NCI-H2171 treated with DMSO at 0.1 percent for 48 hours (cell line): ENCODE results near the gene MOSMO.

ENCODE experiments used
- DNase-seq: peaks from one replicate; lab custom pipeline; 2025; lab: John Stamatoyannopoulos, UW

Gene MOSMO

GRCh38 chr16:22050963-22051362 lies 43.1 kb downstream of the MOSMO start:
- no peak for DNase-seq

DNA sequence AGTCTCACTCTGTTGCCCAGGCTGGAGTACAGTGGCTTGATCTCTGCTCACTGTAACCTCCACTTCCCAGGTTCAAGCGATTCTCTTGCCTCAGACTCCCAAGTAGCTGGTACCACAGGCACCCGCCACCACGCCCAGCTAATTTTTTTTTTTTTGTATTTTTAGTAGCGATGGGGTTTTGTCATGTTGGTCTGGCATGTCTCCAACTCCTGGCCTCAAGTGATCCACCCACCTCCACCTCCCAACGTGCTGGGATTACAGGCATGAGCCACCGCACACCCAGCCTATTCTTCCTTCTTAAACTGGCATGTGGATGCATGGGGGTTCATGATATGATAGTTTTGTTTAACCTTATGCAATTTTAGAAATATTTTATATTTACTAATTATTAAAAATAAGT lies 45.1 kb downstream of the MOSMO start:
- no peak for DNase-seq

GRCh38 chr16:22053921-22054341 lies 46.0 kb downstream of the MOSMO start:
- no peak for DNase-seq

DNA sequence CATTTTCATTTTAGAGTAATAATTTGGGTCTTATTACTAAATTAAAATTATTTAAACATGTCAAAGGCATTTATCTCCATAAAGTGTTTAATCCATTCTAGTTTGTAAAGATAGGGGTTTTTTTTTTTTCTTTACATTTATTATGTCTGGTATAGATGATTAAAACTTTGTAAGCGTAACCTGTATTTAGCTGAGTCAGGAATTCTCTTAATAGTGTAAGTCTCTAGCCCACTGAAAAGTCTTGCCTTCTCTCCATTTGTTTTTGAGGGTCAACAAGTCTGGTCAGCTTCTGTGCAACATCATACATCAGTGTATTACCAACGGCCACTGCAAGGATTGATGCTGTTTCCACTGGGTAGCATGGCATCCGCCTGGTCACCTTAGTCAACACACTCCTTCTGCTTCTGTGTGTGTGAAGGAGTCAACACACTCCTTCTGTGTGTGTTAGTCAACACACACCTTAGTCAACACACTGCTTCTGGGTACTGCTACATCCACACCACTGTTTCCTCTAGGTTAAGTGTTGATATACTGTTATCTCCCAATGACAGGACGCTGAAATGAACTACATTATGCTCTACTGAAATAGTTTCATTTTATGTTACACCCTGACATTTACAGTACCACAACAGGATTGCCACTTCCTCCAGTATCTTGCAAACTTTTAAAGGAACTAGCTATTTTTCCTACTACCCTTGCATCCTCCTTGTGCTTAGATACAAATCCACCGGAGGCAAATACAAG lies 47.1 kb downstream of the MOSMO start:
- no peak for DNase-seq

- DNase-seq = no peak
Measured at GRCh38 chr16:22055881-22056280, 48.0 kb downstream of the MOSMO start.

GRCh38 chr16:22063888-22064467 lies 56.1 kb downstream of the MOSMO start:
- no peak for DNase-seq

DNA sequence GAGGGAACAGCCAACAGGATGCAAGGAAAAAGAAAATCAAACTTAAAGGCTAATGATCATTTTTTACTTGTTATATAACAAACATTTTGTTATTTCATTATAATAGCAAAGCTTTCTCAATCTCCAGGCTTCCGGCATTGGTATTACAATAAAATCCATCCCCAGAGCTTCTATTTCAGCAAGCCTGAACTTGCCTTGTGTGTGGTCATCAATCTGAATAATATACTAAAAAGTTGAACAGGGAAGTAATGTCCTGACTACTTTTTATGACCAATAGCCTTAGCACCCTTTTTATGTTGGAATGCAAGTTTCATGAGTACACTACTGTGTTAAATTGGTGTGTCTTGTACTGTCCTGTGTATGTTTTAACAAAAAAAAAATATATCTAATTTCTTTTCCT lies 57.3 kb downstream of the MOSMO start:
- DNase-seq = no peak

- DNase-seq = peak; percentile 88
Measured at GRCh38 chr16:22070361-22071330, 62.7 kb downstream of the MOSMO start.

DNA sequence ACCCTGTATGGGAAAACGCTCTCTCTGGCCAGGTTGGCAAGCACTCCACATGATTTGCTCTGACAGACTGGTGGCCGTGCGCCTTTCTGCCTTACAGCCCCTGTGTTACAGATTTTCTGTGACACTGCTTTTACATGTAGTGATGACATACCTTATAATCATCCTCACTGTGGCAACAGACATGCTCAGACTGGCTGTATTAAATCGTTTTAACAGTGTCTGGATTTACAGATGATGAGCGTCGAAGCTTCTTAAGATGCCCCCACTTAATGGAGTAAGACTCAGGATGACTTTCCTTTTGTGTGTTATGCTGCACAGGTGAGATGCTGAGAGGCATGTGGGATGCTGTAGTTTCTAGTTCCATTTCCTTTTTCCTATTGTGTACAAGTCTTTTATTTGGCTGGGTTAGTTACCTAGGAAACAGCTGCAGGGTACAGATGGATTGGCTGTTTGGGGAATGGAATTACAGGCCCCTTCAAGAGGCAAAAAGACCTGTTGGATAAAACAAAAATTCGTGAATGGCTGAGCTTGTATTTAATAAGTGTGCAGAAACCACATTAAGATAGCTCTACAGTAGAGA lies 63.5 kb downstream of the MOSMO start:
- DNase-seq = peak; percentile 71

DNA sequence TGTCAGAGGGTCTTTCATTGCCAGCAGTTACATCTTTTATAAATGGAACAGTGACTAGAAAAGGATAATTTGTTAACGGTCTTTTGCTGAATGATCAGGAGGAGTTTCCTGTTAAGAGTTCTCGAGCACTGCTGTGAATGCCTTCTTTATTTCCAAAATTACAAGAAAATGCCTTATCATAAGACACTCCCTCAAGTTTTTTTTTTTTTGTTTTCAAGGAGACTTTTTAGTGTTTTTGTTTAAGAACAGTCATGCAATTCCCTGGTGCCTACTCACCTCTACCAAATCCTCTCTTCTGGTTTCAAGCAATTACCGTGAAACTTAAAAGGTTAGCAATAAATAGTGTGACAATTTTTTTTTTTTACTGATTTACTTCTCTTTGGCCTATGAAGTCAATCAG lies 65.4 kb downstream of the MOSMO start:
- no peak for DNase-seq

DNA sequence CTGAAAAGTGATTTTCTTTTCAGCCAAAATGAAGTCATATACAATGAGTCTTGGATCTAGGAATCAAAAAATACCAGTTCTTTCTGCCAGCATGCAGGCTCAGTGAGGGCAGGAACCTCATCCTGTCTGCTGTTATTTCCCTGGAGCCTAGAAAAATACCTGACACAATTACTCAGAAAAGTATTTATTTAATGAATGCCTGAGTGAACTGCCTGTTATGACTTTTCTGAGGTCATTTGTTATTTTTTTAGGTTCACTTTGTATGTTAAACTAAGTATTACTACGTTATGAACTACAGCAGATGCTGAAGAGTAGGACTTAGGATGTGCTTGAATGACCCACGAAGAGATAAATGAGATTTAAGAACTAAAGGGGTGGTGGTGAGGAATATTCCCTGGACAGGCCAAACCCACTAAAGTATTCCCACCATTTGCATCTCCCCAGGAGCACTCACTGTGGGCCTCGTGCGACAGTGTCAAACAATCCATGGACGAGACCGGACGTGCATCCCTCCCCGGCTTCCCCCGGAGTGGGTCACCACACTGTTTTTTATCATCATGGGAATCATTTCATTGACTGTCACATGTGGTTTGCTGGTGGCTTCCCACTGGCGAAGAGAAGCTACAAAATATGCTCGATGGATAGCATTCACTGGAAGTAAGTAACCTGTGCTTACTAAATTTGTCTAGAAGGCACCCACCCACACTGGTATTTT lies 67.3 kb downstream of the MOSMO start:
- DNase-seq = no peak

GRCh38 chr16:22075776-22076175 lies 67.9 kb downstream of the MOSMO start:
- DNase-seq = no peak

DNA sequence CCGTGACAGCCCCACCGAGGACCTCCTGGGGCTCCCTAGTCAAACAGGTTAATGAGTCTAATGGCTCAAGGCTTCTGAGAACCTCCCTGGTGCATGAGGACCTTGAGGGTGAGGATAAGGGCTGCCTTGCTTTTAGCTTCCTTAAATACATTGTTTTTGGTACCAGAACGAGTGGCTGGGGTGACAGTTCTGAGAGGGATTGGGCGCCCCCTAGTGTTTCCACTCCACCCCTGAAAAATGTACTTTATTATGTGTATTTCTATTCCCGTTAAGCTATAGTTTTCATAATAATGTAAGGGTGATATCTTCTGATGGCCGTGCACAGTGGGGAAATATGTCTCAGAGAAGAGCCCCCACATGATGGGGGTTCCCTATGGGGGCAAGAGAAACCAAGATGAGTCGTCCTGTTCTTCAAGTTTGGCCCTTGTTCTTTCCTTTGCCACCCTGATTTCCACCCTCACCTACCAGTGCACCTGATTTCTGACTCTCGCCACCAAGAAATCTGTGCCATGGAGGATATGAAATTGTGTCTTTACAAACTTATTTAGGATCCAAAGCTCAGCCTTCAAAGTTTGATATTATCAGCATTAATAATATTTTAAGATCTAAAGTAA lies 69.9 kb downstream of the MOSMO start:
- peak; percentile 42 for DNase-seq

- no peak for DNase-seq
Measured at GRCh38 chr16:22078656-22079055, 70.7 kb downstream of the MOSMO start.

DNA sequence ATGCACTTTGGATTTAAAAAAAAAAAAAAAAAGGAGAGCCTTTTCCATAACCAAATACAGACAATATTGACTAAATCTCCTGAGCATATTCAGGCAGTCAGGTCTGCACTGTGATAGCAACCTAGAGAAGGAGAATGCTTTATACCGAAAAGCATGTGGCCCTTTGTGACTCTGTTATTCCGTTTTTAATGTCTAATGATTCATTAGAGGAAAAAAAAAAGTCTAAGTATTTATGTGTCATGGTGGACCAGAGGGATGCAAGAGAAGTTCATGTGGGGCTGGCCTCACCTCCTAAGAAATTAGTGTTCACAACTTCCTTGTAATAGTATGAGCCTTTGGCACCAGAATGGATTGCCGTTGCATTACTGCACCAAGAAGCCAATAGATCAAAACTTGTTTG lies 73.1 kb downstream of the MOSMO start:
- DNase-seq = no peak

DNA sequence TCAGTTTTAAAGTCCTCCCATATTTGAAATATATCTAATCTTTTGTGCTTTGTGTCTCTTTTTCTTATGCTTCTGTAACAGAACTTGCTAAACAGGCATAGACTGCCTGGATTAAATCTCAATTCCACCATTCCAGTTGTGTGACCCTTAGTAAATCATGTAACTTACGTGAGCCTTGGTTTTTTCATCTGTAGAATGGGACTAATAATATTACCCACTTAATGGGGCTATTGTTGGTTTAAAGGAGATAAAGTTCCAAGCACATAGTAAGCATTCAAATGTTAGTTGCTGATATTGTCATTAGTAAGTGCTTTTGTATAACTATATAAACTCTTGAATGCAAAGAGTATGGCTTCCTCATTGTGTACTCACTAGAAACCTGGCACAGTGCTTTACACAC lies 78.5 kb downstream of the MOSMO start:
- no peak for DNase-seq

DNA sequence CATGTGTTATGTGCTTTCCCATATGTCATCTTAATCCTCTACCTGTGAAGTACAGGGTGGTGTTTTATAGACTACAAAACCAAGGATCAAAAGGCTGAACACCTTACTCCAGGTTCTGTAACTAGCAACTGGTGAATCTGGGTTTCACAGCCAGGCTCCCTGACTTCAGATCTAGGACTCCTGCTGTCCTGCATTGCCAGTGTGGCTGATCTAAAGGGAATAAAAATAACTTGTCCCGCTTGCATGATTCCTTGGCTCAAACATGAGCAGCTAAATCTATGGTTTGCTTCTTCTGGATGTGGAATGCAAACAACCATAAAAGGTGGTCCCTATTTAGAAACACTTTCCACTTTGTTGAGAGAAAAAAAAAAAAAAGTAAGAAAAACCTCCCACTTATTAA lies 80.7 kb downstream of the MOSMO start:
- DNase-seq = no peak

- DNase-seq = no peak
Measured at GRCh38 chr16:22089910-22090309, 82.0 kb downstream of the MOSMO start.

DNA sequence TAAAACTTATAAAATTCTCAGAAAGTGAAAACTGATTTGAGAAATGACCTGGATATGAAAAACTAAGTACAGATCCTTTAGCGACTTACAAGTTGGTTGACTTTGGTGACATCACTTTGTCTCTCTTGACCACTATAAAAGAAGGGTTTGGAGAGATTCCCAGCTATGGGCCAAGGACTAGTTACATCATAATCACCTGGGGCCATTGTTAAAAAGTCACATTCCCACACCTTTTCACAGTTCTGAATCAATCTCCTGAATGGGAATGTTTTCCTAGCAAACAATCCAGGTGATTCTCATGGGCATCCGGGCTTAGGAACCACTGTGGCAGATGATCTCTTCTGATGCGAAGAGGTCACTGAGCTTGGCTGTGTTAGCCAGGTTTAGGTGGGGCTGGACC lies 83.8 kb downstream of the MOSMO start:
- DNase-seq = no peak

GRCh38 chr16:22092143-22092933 lies 84.4 kb downstream of the MOSMO start, which contains the start of gene VWA3A:
VWA3A (plus strand) TSS chr16:22092541; CDS start chr16:22092638, 97 bp downstream.
- DNase-seq = no peak
